Mesenchymal stem cell (in vitro differentiated cells and primary cell): ENCODE measurements around the gene IFNL2.

ENCODE experiments used
- DNase-seq: peaks from one replicate; pipeline ENCODE4 v3.0.0-alpha.2; 2013
- H2AFZ ChIP-seq: one replicate; pipeline ENCODE4 v1.6.1; 2013; ENCODE audit warnings: low read depth, mild to moderate bottlenecking, control low read depth, inconsistent platforms, low read length, moderate library complexity
- H2AK5ac ChIP-seq: 2 replicates; pipeline ENCODE4 v1.6.1; 2013; ENCODE audit warnings: low read length, moderate library complexity, mild to moderate bottlenecking, inconsistent platforms; ENCODE audit not compliant: severe bottlenecking
- H2BK120ac ChIP-seq: one replicate; pipeline ENCODE4 v1.6.1; 2013; ENCODE audit warnings: low read depth, mild to moderate bottlenecking, inconsistent platforms, low read length, moderate library complexity
- H2BK12ac ChIP-seq, 2 experiments: one replicate each; pipeline ENCODE4 v1.6.1; 2013; ENCODE audit warnings: inconsistent platforms in 2 of 2, low read length in 2 of 2, mild to moderate bottlenecking in 2 of 2, moderate library complexity in 2 of 2, control low read depth in 1 of 2
- H2BK15ac ChIP-seq: one replicate; pipeline ENCODE4 v1.6.1; 2013; ENCODE audit warnings: mild to moderate bottlenecking, low read depth, inconsistent platforms; ENCODE audit not compliant: poor library complexity, severe bottlenecking
- H2BK5ac ChIP-seq: 2 replicates; pipeline ENCODE4 v1.6.1; 2013; ENCODE audit warnings: low read depth, mild to moderate bottlenecking, low read length, control low read depth, inconsistent platforms; ENCODE audit not compliant: poor library complexity, severe bottlenecking
- H3K14ac ChIP-seq, 2 experiments: one replicate each; pipeline ENCODE4 v1.6.1; 2013; ENCODE audit warnings: inconsistent platforms in 2 of 2, low read length in 2 of 2, control low read depth in 1 of 2, mild to moderate bottlenecking in 1 of 2, moderate library complexity in 1 of 2
- H3K18ac ChIP-seq, 2 experiments: one replicate each; pipeline ENCODE4 v1.6.1; 2013; ENCODE audit warnings: inconsistent platforms in 2 of 2, low read length in 2 of 2, control low read depth in 1 of 2, low read depth in 1 of 2, mild to moderate bottlenecking in 1 of 2
- H3K23ac ChIP-seq, 2 experiments: one replicate each; pipeline ENCODE4 v1.6.1; 2013; ENCODE audit warnings: inconsistent platforms in 2 of 2, low read length in 2 of 2, mild to moderate bottlenecking in 2 of 2, moderate library complexity in 2 of 2, control low read depth in 1 of 2
- H3K27ac ChIP-seq: 2 replicates; pipeline ENCODE4 v1.5.1; 2013; ENCODE audit warnings: mild to moderate bottlenecking, moderate library complexity, low read length, control low read depth, inconsistent platforms; ENCODE audit not compliant: poor library complexity, severe bottlenecking
- H3K27me3 ChIP-seq, 2 experiments: 2 replicates each; pipeline versions ENCODE4 v1.6.1 to v1.7.0; 2013; ENCODE audit warnings: low read length in 2 of 2, mild to moderate bottlenecking in 2 of 2, moderate library complexity in 2 of 2, control low read depth in 1 of 2, inconsistent platforms in 1 of 2; ENCODE audit not compliant: control insufficient read depth in 1 of 2, insufficient read depth in 1 of 2
- H3K36me3 ChIP-seq, 2 experiments: 2 replicates each; pipeline versions ENCODE4 v1.6.1 to v1.7.0; 2013; ENCODE audit warnings: low read length in 2 of 2, control low read depth in 1 of 2, inconsistent platforms in 1 of 2, low read depth in 1 of 2, mild to moderate bottlenecking in 1 of 2; ENCODE audit not compliant: insufficient read depth in 2 of 2, control insufficient read depth in 1 of 2
- H3K4ac ChIP-seq, 2 experiments: one replicate each; pipeline ENCODE4 v1.6.1; 2013; ENCODE audit warnings: inconsistent platforms in 2 of 2, low read length in 2 of 2, mild to moderate bottlenecking in 2 of 2, moderate library complexity in 2 of 2, control low read depth in 1 of 2, low read depth in 1 of 2
- H3K4me1 ChIP-seq: 2 replicates; pipeline ENCODE4 v1.6.1; 2013; ENCODE audit warnings: low read depth, low read length, control low read depth; ENCODE audit not compliant: control insufficient read depth, insufficient read depth
- H3K4me2 ChIP-seq: 2 replicates; pipeline ENCODE4 v1.6.1; 2013; ENCODE audit warnings: low read length, mild to moderate bottlenecking, inconsistent platforms; ENCODE audit not compliant: poor library complexity, severe bottlenecking
- H3K4me3 ChIP-seq, 2 experiments: 2 replicates each; pipeline versions ENCODE4 v1.5.1 to v1.7.0; 2013; ENCODE audit warnings: low read length in 2 of 2, mild to moderate bottlenecking in 2 of 2, control low read depth in 1 of 2, low read depth in 1 of 2; ENCODE audit not compliant: insufficient read depth in 1 of 2
- H3K79me1 ChIP-seq: replicated peaks from 2 replicates; pipeline ENCODE4 v1.6.1; 2013; ENCODE audit warnings: mild to moderate bottlenecking, control low read depth, low read length, inconsistent platforms; ENCODE audit not compliant: poor library complexity, severe bottlenecking
- H3K9ac ChIP-seq: 2 replicates; pipeline ENCODE4 v1.7.0; 2013; ENCODE audit warnings: mild to moderate bottlenecking, low read length, moderate library complexity
- H3K9me3 ChIP-seq: 2 replicates; pipeline ENCODE4 v1.7.0; 2013; ENCODE audit warnings: mild to moderate bottlenecking, low read length; ENCODE audit not compliant: control insufficient read depth
- H4K8ac ChIP-seq: one replicate; pipeline ENCODE4 v1.6.1; 2013; ENCODE audit warnings: inconsistent platforms, mild to moderate bottlenecking, low read length, moderate library complexity
- H4K91ac ChIP-seq: one replicate; pipeline ENCODE4 v1.6.1; 2013; ENCODE audit warnings: mild to moderate bottlenecking, low read length, inconsistent platforms
- WGBS: methylation state at CpG from one replicate; pipeline ENCODE4 v1.1.7; 2013; ENCODE audit warnings: mixed read lengths; 5-methylcytosine and 5-hydroxymethylcytosine counted together

The IFNL2 gene

GRCh38 chr19:39296906-39297305 lies 28.7 kb downstream of the IFNL2 start:
- Histone ChIP-seq H3K4ac (no peak overlapping the region), H4K91ac (no peak overlapping the region), H3K23ac (no peak overlapping the region), H3K4me2 (no peak overlapping the region), H4K8ac (no peak overlapping the region), H2BK15ac (no peak overlapping the region), H3K4me3 (no peak overlapping the region), H3K27me3 (peaks cover 34 to 54% of the 10 kb centered on the region in 2 experiments), H2BK120ac (no peak overlapping the region), H3K4me1 (no peaks in the 10 kb centered on the region), H2BK5ac (no peak overlapping the region), H2BK12ac (no peak overlapping the region), H2AK5ac (no peak overlapping the region), H3K18ac (no peak overlapping the region), H3K79me1 (no peaks in the 10 kb centered on the region), H2AFZ (no peak overlapping the region), H3K9ac (no peak overlapping the region), H3K27ac (no peak overlapping the region), H3K9me3 (no peaks in the 10 kb centered on the region), H3K14ac (no peak overlapping the region), H3K36me3 (no peaks in the 10 kb centered on the region)
- DNase-seq: no peak
- 85% methylated on average over 4 of the region's 4 CpGs for WGBS

DNA sequence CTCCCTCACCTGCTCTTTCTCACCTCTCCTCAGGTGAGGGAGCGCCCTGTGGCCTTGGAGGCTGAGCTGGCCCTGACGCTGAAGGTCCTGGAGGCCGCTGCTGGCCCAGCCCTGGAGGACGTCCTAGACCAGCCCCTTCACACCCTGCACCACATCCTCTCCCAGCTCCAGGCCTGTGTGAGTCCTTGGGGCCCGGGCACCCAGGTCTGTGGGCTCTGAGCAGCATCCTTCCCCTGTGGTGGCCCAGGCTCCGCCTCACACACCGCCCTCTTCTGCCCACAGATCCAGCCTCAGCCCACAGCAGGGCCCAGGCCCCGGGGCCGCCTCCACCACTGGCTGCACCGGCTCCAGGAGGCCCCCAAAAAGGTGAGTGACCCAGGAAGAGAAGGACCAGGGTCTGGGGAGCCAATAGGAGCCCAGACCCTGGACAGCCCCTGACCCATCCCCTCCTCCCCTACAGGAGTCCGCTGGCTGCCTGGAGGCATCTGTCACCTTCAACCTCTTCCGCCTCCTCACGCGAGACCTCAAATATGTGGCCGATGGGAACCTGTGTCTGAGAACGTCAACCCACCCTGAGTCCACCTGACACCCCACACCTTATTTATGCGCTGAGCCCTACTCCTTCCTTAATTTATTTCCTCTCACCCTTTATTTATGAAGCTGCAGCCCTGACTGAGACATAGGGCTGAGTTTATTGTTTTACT lies 29.9 kb downstream of the IFNL2 start:
- H2BK5ac ChIP-seq: no peak overlapping the region
- H2BK12ac ChIP-seq: no peak overlapping the region
- H3K79me1 ChIP-seq: no peaks in the 10 kb centered on the region
- no peak overlapping the region for H3K4ac ChIP-seq
- H3K4me1 ChIP-seq: no peaks in the 10 kb centered on the region
- H4K91ac ChIP-seq: no peak overlapping the region
- H3K4me2 ChIP-seq: no peak overlapping the region
- H3K27ac ChIP-seq: no peak overlapping the region
- H3K4me3 ChIP-seq: no peak overlapping the region
- peaks cover 38 to 56% of the 10 kb centered on the region in 2 experiments for H3K27me3 ChIP-seq
- no peak overlapping the region for H3K14ac ChIP-seq
- H3K9me3 ChIP-seq: no peaks in the 10 kb centered on the region
- DNase-seq: no peak
- 70% methylated on average over 15 of the region's 17 CpGs for WGBS
- no peak overlapping the region for H4K8ac ChIP-seq
- no peak overlapping the region for H2BK15ac ChIP-seq
- no peak overlapping the region for H3K23ac ChIP-seq
- no peak overlapping the region for H3K18ac ChIP-seq
- H2AK5ac ChIP-seq: no peak overlapping the region
- H2AFZ ChIP-seq: no peak overlapping the region
- H3K9ac ChIP-seq: no peak overlapping the region
- no peaks in the 10 kb centered on the region for H3K36me3 ChIP-seq
- H2BK120ac ChIP-seq: no peak overlapping the region

GRCh38 chr19:39299404-39299803 lies 31.2 kb downstream of the IFNL2 start:
- no peak overlapping the region for H3K4me2 ChIP-seq
- no peak overlapping the region for H3K4ac ChIP-seq
- H2BK15ac ChIP-seq: no peak overlapping the region
- 95% methylated on average over 9 of the region's 9 CpGs for WGBS
- H4K8ac ChIP-seq: no peak overlapping the region
- peaks cover 1% of the 10 kb centered on the region for H3K4me1 ChIP-seq
- H2BK5ac ChIP-seq: no peak overlapping the region
- no peaks in the 10 kb centered on the region for H3K79me1 ChIP-seq
- H3K4me3 ChIP-seq: no peak overlapping the region
- no peak overlapping the region for H2BK12ac ChIP-seq
- H3K18ac ChIP-seq: no peak overlapping the region
- H3K23ac ChIP-seq: no peak overlapping the region
- H3K36me3 ChIP-seq: no peaks in the 10 kb centered on the region
- H2BK120ac ChIP-seq: no peak overlapping the region
- peaks cover 41 to 56% of the 10 kb centered on the region in 2 experiments for H3K27me3 ChIP-seq
- no peak overlapping the region for H4K91ac ChIP-seq
- no peak overlapping the region for H2AK5ac ChIP-seq
- H3K14ac ChIP-seq: no peak overlapping the region
- DNase-seq: no peak
- no peaks in the 10 kb centered on the region for H3K9me3 ChIP-seq
- H2AFZ ChIP-seq: no peak overlapping the region
- H3K27ac ChIP-seq: no peak overlapping the region
- no peak overlapping the region for H3K9ac ChIP-seq

DNA sequence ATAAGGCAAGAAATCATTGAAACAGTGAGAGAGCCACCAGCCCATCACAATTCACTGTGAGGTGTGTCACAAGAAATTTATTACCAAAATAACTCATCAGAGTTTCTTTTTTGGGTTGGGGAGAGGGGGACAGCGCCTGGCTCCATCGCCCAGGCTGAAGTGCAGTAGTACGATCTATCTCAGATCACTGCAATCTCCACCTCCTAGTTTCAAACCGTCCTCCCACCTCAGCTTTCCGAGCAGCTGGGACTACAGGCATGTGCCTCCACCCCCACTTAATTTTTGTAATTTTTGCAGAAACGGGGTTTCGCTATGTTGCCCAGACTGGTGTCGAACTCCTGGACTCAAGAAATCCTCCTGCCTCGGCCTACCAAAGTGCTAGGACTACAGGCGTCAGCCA lies 31.6 kb downstream of the IFNL2 start:
- no peak overlapping the region for H3K27ac ChIP-seq
- no peak overlapping the region for H3K14ac ChIP-seq
- no peak overlapping the region for H3K4me3 ChIP-seq
- no peak overlapping the region for H3K4me2 ChIP-seq
- no peak overlapping the region for H2BK15ac ChIP-seq
- no peaks in the 10 kb centered on the region for H3K9me3 ChIP-seq
- H3K36me3 ChIP-seq: no peaks in the 10 kb centered on the region
- no peak overlapping the region for H3K18ac ChIP-seq
- H3K27me3 ChIP-seq: peaks cover 45 to 60% of the 10 kb centered on the region in 2 experiments
- H2BK120ac ChIP-seq: no peak overlapping the region
- no peak overlapping the region for H4K8ac ChIP-seq
- H4K91ac ChIP-seq: no peak overlapping the region
- H2BK12ac ChIP-seq: no peak overlapping the region
- no peak overlapping the region for H3K23ac ChIP-seq
- no peak overlapping the region for H2AK5ac ChIP-seq
- 91% methylated on average over 8 of the region's 10 CpGs for WGBS
- DNase-seq: no peak
- no peak overlapping the region for H3K4ac ChIP-seq
- no peak overlapping the region for H3K9ac ChIP-seq
- H2BK5ac ChIP-seq: no peak overlapping the region
- no peak overlapping the region for H2AFZ ChIP-seq
- peaks cover 1% of the 10 kb centered on the region for H3K4me1 ChIP-seq
- H3K79me1 ChIP-seq: no peaks in the 10 kb centered on the region
